NCI-H2227 (cell line): ENCODE data around the gene CDH12.

ENCODE experiments used
- DNase-seq: peaks from one replicate; lab custom pipeline; 2025; ENCODE audit not compliant: unreplicated experiment; lab: John Stamatoyannopoulos, UW

CDH12 gene

DNA sequence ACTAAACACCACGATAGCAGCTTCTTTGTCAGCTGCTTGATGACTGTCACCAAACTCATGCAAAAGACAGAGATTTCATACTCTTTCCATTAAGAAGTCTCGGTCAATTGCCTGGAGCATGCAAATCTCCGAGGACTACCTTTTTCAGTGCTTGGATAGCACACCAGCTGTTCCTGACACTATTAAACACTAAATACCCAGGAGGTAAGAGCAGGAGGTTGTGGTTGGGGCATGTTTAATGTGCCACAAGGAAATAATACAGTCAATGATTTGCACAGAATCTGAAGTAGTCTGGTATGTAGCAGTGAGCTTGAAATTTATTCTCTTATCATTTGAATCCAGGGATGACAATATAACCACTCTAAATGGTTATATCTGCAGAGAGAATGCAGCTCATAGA is 996.2 kb downstream of the CDH12 start:
- DNase-seq: no peak

DNA sequence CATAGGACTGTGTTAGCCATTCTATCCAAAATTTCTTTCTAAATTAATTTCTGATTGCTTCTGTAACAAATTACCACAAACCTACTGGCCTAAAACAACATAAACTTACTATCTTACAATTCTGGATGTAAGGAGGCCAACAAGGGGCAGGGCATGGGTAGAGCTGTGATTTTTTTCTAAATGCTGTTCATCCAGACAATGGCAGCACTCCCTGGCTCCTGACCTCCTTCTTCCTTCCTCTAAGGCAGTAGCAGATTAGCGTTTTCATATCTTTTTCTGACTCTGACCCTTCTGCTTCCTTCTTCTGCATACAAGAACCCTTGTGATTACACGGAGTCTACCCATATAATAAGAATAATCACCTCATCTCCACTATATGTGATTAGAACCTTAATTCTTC is 1005.8 kb downstream of the CDH12 start:
- DNase-seq: no peak

DNA sequence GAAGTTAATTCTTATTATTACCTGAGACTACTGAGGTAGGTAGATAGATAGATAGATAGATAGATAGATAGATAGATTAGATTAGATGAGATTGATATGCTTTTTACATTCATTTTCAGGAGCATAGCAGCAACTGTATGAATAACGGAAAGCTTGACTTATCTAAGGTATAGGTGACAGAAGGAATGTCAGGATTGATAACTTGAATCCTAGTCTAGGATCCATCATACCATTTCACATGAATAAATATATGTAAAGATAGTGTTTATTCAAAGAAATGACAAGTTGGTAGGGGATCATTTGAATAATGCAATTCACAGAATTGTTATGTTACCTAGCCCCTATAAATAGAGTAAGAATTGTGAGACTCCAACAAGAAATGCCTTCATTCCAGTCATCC is 1008.2 kb downstream of the CDH12 start:
- no peak for DNase-seq

DNA sequence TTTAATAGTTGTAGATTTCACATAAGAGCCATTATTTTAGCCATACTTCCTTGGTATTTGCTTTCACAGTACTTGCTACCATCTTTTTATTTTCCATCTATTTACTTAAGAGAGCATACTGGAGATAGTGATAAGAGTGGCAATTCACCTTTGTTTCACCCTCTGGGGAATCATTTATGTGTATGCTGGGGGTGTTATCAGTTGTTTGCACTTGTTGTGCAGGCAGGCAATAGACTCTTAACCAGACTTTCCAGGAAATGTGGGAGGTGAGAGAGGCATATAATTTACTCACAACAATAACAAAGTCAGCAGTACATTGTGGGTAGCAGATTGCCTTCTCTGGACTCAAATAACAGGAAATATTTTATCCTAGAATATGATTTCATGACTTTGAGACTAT is 1018.3 kb downstream of the CDH12 start:
- DNase-seq: peak; percentile 57

DNA sequence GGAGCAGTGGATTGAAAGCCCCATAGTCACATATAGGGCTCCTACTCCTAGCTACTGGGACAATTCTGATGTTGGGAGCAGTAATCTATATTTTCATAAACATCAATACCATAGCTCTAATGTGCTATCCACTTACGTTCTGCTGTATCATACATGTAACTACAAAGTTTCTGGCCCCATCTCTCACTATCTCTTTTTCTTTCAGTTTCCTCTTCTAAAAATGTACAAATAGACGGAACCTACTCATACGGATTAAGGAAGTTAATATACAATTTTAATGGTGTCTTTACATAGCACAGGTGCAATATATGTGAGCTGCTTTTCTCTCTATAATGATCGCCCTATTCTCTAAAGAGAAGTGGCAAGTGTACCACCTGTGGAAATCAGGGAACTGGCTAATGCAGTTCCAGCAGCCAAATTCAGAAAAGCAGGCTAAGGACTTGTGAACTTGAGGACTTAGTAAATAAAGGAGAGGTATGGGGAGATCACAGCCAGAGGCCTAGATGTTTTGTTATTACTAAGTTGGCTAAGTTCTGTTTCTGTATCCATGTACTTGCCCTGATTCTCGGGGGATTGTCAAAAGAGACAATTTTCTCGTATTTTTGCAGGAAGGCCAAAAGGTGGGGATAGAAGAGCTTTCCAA is 1021.9 kb downstream of the CDH12 start:
- no peak for DNase-seq

DNA sequence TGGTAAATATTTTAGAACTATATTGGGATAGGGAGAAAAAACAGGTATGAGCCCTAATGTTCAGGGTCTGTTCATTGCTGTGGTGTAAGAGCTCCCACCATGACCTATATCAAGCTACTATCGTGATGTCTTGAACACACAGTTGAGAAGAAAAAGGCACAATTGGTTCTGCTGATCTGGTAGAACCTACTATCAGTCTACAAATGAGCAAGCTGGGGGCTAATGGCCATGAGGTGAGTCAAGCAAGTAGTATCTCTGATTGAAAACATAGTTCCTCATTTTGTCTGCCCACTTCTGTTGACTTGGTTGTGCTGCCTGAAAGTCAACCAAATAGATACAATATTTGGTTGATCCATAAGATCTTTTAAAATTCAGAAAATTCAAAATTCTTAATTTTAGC is 1026.3 kb downstream of the CDH12 start:
- no peak for DNase-seq

DNA sequence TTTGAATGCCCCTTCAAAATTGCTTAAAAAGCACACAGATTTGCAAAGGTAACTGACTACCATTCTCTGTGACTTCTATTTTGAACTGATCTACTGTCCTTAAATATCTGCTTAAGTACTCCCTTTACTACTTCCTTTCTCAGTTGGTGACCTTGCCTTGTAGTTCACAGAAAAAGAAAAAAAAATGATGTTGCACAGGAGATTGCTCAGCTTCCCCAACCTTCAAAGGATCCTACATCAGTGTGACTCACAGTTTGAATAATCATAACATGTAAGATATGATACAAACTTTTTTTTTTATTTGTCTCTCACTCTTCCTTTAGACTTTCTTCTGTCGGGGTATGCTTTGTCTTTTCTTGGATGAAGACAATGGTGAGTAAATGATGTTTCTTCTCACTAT is 1029.6 kb downstream of the CDH12 start:
- DNase-seq: no peak

DNA sequence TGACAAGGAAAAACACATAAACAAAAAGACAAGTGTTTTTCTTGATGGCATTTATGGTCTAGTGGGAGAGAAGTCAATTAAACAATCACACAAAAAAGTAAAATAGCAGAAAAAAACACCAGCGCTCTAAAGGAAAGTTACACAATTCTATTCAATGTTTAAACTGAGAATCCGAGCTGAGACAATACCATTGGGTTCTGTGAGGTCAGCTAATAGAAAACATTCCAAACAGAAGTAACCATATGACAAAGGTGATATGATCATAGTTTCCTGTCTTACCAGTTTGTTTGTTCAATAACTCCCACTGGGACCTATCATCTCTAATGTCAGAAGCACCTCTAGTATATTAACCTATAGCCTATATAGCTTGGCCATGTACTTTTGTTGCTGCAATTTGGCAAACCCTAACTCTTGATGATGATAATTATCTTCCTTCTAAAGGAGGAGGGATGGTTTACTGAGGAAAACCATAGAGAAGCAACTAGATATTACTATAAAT is 1030.0 kb downstream of the CDH12 start:
- peak; percentile 84 for DNase-seq

DNA sequence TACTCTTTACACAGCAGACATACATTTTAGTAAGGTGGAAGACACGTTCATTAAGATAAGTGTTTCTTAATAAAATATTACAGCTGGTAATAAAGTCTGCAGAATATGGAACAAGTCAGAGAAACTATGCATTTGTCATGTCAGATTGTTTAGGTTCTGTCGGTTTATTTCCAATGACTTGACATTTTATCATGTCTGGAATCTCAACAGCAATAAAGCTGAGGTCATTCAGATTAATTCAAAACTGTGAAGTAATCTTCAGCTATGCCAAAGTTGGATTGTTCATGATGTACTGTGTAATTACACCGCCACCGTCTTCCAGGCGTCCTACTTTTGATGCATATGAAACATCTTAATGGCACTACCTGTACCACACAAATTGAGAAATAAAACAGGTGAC is 1032.6 kb downstream of the CDH12 start:
- DNase-seq: no peak

DNA sequence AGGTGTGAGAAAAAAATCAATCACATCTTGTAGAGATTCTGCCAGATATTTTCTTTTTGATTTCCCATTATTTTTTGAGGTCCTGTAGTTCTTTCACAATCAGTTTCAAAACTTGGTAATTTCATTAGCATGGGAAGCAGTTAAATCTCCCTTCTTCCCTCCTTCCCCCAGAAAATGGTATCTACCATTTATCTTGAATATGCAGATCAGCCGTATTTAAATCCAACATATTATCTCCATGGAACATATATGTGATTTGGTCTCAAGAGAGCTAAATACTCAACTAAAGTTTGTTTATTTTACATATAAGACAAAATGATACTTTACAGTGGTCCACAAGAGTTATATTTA is 1034.8 kb downstream of the CDH12 start:
- DNase-seq: no peak

DNA sequence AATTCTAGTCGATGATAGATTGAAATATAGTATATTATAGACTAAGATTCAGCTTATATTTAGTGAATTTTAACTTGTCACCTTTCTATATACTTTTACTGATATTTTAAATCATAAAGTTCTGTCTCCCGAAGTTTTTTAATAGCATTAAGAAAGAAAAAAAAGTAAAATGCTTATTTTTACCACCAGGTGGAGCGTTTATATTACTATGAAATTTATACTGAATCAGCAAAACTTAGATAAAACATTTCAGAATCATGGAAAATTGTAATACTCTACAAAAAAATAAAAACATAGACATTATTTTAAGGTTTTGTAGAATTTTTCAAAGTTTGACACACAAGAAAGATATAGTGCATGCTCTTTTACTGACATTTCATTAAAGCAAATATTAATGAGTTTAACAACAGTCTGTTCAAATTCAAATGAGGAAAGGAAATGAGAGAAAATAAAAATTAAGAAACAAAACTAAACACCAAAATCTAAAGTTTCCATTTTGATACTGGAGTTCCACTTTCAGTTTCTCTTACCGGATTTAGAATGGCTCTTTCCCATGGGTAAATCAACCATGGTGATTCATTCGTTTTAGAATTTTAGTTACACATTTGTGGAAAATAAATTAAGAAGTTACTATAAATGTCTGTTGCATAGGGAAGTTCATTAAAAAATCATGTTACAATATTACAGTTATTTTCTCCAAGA is 1035.3 kb downstream of the CDH12 start:
- DNase-seq: peak; percentile 51

DNA sequence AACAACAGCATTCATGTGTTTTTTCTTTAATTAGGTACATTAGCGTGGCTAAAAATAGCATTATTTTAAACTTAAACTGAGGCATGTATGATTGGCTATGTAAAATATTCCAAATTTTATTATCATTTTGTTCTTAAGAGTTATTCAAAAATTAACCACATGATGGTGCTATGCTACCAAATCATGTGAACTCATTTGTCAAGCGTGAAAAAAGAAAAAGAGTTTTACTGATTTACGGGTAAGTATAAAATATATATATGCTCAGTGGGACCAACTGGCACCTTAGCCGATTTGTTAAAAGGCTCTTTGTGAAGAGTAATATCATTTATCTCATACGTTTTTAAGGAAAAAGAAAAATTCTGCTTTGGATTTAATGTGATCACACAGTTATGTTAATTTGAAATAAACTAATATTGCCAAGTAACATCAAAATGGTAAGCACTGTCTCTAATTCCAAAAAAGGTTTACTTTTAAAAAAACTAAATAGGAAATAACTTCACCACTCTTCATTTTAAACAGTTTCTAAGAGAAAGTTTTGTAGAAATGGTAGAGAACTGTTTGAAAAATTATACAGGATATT is 1042.3 kb downstream of the CDH12 start:
- DNase-seq: peak; percentile 65

DNA sequence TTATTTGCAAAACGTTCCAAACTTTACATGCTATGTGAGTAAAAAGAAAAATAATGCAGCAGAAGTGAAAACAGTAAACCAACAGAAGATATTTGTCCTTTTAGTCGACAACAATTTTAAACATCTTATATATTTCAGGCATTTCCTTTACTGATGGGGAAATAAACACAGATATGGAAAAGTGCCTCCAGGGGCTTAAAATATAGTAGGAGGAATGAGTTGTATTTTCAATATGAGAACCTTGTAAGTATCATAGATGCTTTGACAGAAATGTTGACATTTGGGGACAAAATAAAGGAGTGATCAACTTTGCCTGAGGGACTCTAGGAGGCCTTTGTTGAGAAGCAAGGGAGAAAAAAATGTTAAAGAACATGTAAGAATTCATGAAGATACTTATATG is 1043.5 kb downstream of the CDH12 start:
- DNase-seq: no peak

DNA sequence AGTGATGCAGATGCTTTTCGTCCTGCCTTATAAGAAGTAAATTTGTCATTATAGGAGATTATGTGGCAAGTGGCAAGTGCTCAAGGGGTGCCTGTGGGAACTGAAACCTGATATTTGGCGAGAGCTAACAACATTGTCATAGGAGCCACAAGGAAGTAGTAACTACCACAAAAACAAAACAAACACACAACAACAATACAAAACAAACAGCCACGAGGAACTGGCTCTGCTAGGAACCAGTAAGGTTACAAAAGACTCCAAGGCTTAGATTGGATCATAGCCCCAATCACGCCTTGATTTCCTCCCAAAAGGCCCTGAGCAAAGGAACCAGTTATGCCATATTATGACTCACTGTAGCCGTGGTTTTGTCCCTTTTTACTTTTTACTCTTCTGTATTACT is 1045.2 kb downstream of the CDH12 start:
- DNase-seq: peak; percentile 5

DNA sequence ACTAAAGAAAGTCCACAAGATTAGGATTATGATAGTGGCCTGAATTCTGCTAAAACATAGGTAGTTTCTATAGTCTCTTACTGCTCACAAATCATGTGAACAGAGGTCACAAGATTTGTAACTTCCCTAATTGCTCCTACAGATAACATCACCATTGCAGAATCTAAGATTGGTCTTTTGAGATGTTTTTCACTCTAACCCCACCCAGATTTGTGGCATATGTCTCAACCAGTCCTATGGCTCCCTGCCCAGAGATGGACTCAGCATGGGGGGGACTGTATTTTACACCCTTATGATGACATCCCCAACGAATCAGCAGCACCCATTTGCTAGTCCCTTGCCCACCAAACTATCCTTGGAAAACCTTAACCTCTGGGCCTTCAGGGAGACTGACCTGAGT is 1046.2 kb downstream of the CDH12 start:
- no peak for DNase-seq

DNA sequence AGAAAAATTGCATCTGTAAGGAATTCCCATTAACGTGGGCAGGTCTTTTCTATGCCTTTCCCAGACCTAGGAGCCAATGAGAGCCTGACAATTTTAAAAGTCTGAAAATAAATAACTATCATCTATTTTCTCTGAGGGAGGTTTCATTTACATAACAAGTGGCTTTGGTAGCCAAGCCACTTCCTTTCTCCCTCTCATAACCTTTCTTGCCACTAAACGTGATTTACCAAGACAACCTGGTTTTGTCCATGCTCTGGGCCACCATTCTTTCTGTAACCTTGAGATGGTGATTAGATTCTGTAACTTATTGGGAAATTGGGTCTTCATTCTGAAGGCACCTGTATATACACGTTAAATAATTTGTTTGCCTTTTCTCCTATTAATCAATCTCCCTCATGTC is 1046.9 kb downstream of the CDH12 start:
- no peak for DNase-seq

DNA sequence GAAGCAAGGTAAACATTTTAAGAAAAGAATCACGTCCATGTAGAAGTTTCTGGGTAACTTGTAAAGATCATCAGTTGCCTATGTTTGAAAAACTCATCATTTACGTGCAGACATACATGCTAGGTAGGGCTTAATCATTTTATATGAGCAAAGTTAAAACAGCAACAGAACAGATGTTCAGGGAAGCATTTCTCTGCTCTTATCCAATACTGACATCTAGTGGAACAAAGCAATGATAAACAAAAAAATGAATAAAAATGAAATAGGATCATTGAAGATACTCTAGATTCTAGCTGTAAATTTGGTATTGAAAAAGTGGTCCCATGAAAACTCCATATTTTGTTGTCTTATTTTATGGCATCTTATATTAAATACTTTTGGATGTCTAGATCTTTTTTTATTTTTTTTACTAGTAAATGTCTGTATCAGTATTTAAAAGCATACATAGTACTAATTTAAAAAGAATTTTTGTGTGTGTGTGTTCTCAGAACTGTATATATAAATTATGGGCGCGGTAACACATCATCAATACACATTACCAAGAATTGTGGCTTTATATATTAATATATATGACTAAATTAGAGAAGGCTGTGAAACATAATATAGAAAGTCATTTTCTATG is 1050.2 kb downstream of the CDH12 start:
- peak; percentile 45 for DNase-seq

DNA sequence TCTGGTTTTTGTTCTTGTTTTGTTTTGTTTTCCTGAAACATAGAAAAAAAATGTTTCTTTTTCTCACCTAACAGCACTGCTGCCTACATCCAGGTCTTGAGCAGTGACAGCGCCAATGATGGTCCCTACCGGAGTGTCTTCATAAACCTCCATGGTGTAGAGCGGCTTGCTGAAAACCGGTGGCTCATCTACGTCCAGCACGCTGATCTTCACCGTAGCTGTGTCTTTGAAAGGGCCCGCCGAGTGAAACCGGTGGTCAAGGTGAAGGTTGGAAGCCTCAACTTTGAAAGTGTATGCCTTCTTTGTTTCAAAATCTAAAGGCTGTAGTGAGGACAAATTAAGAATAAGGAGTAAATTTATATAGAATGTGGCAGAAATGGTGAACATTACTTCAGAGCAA is 1051.0 kb downstream of the CDH12 start:
- DNase-seq: no peak

DNA sequence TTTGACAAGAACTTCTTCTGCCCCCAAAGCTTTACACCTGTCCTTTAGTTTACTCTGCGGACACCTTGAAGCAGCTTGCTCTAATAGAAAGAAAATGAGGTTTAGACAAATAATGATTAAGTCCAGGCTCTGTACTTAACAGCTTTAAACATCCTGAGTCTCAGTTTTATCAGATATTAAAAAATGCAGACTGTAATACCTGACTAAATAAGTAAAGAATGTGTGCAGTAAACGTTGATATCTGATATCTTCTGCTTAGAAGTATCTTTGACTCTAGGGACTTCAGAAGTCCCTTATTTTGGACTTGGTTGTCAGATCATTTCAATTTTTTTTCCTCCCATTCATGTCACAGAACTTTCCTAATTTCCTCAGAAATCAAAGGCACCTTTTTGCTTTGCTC is 1060.4 kb downstream of the CDH12 start:
- no peak for DNase-seq

DNA sequence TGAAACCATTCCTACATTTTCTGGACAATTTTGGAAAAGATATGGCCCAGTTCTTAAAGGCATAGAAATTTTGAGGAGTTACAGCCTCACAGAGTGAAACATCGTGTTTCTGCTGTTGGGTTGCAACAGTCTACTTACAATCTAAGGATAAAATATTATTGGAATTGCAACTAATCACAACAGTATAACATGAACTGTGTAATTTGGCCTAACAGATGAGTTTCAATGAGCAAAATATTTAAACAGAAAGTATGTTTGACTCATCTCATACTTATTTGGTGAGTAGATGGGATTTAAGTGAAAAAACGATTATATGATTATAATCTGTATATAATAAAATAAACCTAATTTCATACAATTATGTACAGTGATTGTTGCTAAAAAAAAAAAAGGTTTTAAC is 1061.8 kb downstream of the CDH12 start:
- DNase-seq: no peak

DNA sequence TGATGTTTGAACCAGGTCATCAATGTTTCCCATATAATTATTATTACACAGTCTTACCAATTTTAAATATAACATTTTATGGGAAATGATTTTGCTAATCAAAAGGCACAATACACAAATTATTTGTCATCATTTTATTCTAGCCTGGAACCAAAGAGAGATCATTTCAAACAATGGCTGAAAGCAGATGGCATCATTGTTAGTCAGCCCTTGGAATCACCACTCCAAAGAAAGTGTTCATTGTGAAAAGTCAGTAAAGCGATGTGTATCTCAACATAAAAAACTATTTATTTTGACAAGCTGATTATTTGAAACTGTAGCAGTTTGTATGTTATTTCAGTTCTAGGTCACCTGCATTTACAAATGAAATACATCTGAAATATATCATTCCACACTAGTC is 1068.7 kb downstream of the CDH12 start:
- no peak for DNase-seq

DNA sequence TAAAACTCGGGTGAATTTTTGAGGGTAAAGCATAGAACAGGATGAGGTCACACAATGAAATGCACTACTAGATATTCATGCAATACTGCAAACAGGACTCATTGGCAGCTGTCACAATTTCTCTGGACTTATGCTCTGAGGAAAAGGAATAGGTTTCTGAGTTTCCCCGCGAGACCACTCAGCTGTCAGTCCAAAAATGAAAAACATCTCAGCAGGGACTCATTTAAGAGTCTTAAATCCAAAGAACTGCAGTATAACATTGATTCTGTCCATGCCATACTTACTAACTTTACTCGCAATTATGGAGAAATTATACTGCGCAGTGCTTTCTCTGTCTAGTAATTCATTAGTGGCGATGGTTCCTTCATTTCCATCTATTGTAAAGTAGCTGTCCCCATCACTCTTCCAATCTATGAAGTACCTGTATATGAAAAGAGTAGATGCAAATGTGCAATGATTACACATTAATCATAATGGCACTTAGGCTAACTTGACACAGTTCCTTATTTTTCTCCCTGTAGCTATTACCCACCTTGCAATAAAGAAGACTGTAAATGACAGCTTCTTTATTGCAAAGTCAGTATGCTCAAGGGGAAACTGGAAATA is 1070.0 kb downstream of the CDH12 start:
- DNase-seq: no peak
